Skeletal muscle tissue (tissue), 4 donors: ENCODE results near the gene RUVBL1. TPM values are rescaled to one million over a fixed set of nuclear protein-coding genes. Genes with fewer than 3 reads are reported as not detected.

Experiments
- H3K27ac ChIP-seq: one replicate; pipeline ENCODE4 v1.7.0; 2013; ENCODE audit warnings: mild to moderate bottlenecking, low read depth, low read length, inconsistent platforms
- H3K27me3 ChIP-seq, 3 donors: one replicate each; pipeline ENCODE4 v1.7.0; 2013; ENCODE audit warnings: low read length in 3 of 3; ENCODE audit not compliant: control insufficient read depth in 3 of 3, insufficient read depth in 3 of 3
- H3K36me3 ChIP-seq, 3 donors: one replicate each; pipeline ENCODE4 v1.7.0; 2013; ENCODE audit warnings: low read length in 3 of 3; ENCODE audit not compliant: control insufficient read depth in 3 of 3, insufficient read depth in 3 of 3
- H3K4me1 ChIP-seq, 3 donors: one replicate each; pipeline ENCODE4 v1.7.0; 2013; ENCODE audit warnings: low read length in 3 of 3, mild to moderate bottlenecking in 3 of 3; ENCODE audit not compliant: control insufficient read depth in 3 of 3, insufficient read depth in 3 of 3
- H3K4me3 ChIP-seq, 3 donors: one replicate each; pipeline ENCODE4 v1.7.0; 2013; ENCODE audit warnings: low read length in 3 of 3
- H3K9ac ChIP-seq, 3 donors: one replicate each; pipeline ENCODE4 v1.7.0; 2013; ENCODE audit warnings: low read length in 3 of 3, mild to moderate bottlenecking in 3 of 3, moderate library complexity in 2 of 3, low read depth in 1 of 3
- H3K9me3 ChIP-seq, 3 donors: one replicate each; pipeline ENCODE4 v1.7.0; 2013; ENCODE audit warnings: low read length in 3 of 3; ENCODE audit not compliant: control insufficient read depth in 3 of 3
- total RNA-seq: library from RNA; depleted of rRNA; stranded (reverse); fragments of >200 nt; gene quantifications from one replicate; pipeline ENCODE4 v1.2.3, GENCODE V29; 2014
- donor health status: Osteomylitis.

Gene RUVBL1
- total RNA-seq, 1 donor from 2014 or later = 39.1 TPM

DNA sequence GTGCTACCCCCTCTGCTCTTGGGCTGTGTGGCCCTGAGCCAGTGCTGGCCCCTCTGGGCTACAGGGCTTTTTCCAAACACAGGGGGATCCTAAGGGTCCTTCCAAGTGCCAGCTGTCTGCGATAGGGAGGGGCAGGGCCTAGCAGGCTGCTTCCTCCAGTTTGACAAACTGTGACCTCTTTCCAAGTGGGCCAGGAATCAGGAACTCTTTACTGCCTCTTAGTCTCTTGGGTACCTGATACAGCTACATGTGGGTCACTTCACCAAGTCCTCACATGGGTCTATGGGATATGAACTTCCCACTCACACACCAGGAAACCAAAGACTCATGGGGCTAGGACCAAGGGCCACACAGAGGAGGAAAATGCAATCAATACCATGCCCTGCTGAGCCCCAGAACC lies 45.9 kb downstream of the RUVBL1 start:
- H3K9me3 ChIP-seq = no peaks in the 10 kb centered on the region
- no peaks in the 10 kb centered on the region for H3K27me3 ChIP-seq
- peak overlapping the region in 2 of 3 donors; percentile 19 to 21 for H3K9ac ChIP-seq
- H3K4me3 ChIP-seq = no peak overlapping the region
- H3K27ac ChIP-seq = no peak overlapping the region
- H3K36me3 ChIP-seq = peaks cover 11 to 27% (median 20%) of the 10 kb centered on the region in 3 donors
- H3K4me1 ChIP-seq = peaks cover 14 to 29% (median 27%) of the 10 kb centered on the region in 3 donors

DNA sequence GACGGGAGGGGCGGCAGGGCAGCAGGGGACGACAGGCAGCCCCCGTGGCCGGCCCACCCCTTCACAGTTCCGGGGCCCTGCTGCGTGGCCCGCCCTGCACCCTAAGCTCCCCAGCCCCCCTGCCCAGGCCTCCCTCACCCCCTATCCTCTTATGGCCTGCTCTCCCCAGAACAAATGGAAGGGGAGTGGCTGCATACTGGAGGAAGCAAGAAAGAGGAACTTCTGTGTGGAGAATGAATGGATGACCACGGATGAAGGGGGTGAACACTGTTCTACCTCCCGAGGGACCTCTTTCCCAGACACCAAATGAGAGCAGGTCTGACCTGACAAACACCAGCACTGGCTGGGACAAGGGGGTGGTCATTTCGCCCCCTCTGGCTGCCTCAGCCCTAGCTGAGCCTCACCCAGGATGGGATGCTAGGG lies 46.4 kb downstream of the RUVBL1 start:
- no peak overlapping the region for H3K27ac ChIP-seq
- peaks cover 14 to 29% (median 20%) of the 10 kb centered on the region in 3 donors for H3K36me3 ChIP-seq

DNA sequence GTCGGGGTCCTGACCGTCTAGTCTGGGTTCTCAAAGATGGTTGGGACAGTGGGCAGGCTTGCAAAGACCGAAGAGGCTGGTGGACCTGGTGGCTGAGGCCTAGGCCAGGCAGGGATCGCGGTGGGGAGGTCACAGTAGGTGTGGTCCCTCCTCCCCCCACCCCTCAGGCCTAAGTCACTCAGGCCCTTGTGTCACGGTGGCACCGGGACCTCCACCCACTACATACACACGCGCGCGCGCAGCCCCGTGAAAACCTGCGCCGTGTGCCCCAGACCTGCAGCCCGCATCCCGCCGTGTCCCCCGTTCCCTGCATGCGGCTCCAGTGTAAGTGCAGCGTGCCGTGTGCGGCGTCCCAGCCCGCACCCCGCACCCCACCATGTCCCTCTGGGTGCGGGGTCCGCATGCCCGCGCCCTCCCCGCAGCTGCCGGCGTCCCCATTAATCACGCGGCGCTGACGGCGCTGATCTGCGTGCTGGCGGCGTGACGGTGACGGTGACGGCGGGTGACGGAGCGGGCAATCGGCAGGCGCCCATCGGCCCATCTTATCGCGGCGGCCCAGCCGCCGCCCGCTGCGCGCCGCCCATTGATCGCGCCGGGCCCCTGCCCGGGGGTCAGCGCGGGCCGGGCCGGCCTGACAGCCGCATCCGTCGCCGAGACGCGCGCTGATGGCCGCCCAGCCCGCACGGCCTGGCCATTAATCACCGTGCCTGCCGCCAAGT lies 47.0 kb downstream of the RUVBL1 start:
- no peaks in the 10 kb centered on the region for H3K27me3 ChIP-seq
- H3K4me1 ChIP-seq = peaks cover 14 to 37% (median 32%) of the 10 kb centered on the region in 3 donors

More for the DNA sequence above, 46.4 kb downstream of the RUVBL1 start:
- Histone ChIP-seq H3K4me3 (peak overlapping the region in 2 of 3 donors; percentile 71 to 77), H3K4me1 (peaks cover 14 to 31% (median 30%) of the 10 kb centered on the region in 3 donors), H3K9me3 (no peaks in the 10 kb centered on the region), H3K9ac (peak overlapping the region in 2 of 3 donors; percentile 19 to 21), H3K27me3 (no peaks in the 10 kb centered on the region)

DNA sequence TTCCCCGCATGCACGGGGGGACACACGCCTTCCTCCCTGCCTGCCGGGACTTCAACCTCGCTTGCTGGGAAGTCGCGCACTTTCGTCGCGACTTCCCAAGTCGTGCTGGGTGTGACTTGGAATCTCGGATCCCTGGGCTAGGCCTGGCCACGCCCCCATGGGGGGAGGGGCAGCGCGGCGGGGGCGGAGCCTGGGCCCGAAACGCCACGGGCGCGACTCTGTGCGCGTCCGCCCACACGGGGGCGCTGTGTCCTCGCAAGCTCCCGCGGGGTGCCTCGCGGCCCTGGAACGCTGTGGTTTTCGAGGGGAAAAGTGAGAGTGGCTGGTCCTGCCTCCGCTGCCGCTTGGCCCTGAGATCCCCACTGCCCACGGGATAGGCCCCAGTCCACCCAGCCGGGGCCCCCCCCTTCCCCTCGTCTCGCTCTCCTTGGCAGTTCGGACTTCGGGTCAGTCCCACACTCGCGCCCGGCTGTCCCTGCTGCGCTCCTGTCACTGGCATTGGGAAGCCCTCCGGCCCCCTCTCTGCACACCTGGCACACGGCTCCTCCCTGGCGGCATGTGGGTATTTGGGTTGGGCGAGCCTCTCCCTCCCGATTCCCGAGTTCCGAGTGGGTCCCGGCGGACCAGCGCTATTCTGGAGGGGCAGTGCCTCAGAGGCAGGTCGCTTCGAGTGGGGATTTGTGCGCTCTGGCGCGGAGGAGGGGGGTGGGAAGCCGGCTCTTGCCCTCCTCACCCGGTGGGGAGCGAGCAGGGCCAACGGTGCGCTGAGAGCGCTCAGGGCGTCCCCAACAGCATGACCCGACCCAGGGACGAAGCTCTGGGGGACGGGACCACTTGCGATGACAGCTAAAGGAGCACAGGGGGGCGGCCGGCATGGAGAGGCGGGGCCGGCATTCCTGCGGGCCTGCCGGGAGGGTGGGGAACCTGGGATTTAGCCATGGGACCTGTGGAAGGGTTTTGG lies 47.8 kb downstream of the RUVBL1 start:
- peak overlapping the region; percentile 41 for H3K27ac ChIP-seq
- H3K4me1 ChIP-seq = peaks cover 14 to 43% (median 32%) of the 10 kb centered on the region in 3 donors
- peak overlapping the region; percentile 72 to 77 (median 75) for H3K9ac ChIP-seq

More for the DNA sequence above, 47.0 kb downstream of the RUVBL1 start:
- Histone ChIP-seq H3K4me3 (peak overlapping the region; percentile 71 to 77 (median 73)), H3K9ac (peak overlapping the region; percentile 51 to 77 (median 75)), H3K36me3 (peaks cover 20 to 32% (median 25%) of the 10 kb centered on the region in 3 donors), H3K27ac (no peak overlapping the region), H3K9me3 (no peaks in the 10 kb centered on the region)

DNA sequence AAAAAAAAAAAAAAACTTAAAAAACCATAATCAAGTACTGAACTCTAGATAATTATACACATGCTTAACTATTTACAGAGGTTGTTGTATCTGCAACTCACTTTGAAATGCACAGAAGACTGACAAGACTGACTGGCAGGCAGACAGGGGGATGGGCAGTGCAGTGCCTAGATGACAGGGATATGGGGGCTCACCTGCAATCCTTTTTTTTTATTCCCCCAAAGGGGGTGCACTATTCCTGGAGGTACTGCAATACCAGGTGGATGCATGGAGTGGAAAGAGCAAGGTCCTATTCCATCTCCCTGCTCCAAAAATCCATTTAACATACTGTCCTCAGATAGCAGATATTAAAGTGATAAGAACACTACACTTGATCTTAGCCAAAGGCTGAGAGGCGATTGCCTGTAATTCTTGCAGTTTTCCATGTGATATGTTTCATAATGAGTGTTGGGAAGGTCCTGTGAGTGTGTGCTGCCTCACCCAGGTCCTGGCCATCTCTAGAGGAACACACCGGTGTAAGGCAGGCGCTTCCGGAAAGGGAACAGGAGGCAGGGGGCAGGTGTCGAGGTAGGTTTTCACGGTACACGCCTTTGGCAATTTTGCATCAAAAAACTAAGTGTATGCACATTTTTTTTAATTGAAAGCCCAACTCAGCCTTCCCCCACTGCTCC lies 48.6 kb downstream of the RUVBL1 start:
- Histone ChIP-seq H3K9me3 (no peaks in the 10 kb centered on the region), H3K9ac (peak overlapping the region; percentile 13 to 75 (median 28)), H3K4me3 (peak overlapping the region; percentile 31 to 73 (median 71)), H3K27ac (peak overlapping the region; percentile 41), H3K4me1 (peaks cover 14 to 43% (median 32%) of the 10 kb centered on the region in 3 donors), H3K36me3 (peaks cover 32 to 43% (median 37%) of the 10 kb centered on the region in 3 donors), H3K27me3 (no peaks in the 10 kb centered on the region)

More for the DNA sequence above, 47.8 kb downstream of the RUVBL1 start:
- peaks cover 24 to 38% (median 29%) of the 10 kb centered on the region in 3 donors for H3K36me3 ChIP-seq
- H3K27me3 ChIP-seq = no peaks in the 10 kb centered on the region
- H3K9me3 ChIP-seq = no peaks in the 10 kb centered on the region
- peak overlapping the region; percentile 71 to 77 (median 73) for H3K4me3 ChIP-seq

DNA sequence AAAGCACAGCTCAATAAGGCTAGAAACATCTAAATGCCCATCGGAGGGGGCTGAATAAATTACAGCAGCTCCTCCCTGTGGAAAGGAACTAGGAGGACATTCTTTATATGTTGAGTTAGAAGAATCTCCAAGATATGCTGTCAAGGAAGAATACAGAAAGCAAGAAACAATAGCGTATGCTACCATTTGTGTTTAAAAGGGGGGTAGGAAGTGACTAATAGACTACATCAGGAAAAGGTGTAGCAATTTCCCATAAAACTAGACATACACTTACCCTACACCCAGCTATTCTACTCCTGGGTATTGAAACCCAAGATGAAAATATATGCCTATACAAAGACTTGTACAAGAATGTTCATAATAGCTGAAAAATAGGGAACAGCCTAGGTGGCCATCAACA lies 49.8 kb downstream of the RUVBL1 start:
- H3K27me3 ChIP-seq = no peaks in the 10 kb centered on the region
- peak overlapping the region; percentile 44 for H3K27ac ChIP-seq
- H3K36me3 ChIP-seq = peaks cover 40 to 45% (median 41%) of the 10 kb centered on the region in 3 donors
- H3K9me3 ChIP-seq = no peaks in the 10 kb centered on the region
- H3K4me1 ChIP-seq = peaks cover 14 to 43% (median 28%) of the 10 kb centered on the region in 3 donors
- no peak overlapping the region for H3K9ac ChIP-seq
- no peak overlapping the region for H3K4me3 ChIP-seq

DNA sequence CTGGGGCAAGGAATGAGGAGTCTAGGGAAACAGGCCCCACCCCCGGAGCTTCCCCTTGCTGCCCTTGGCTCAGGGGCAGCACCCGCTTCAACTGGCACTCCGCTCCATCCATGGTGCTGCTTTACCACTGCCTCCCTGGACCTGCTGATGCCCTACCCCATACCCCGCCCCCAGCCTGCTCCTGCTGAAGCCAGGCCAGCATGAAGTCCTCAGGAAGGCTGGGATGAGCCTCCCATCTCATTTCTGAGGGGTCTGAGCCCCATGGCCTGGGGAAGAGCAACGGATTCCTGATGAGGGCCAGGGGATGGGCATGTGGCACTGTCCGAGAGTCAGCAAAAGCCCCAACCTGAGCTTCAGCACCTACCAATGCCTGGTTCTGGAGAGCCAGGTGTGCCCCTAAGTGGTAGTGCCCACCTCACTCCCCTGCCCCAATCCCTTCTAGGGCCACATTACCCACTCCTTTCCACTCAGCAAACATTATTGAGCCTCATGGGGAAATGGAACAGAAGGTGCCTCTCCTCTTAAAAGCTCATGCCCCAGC lies 50.4 kb downstream of the RUVBL1 start:
- Histone ChIP-seq H3K4me1 (peaks cover 14 to 43% (median 28%) of the 10 kb centered on the region in 3 donors), H3K27me3 (no peaks in the 10 kb centered on the region), H3K36me3 (peaks cover 44 to 50% (median 46%) of the 10 kb centered on the region in 3 donors), H3K9ac (no peak overlapping the region), H3K9me3 (no peaks in the 10 kb centered on the region), H3K4me3 (no peak overlapping the region), H3K27ac (peak overlapping the region; percentile 44)

DNA sequence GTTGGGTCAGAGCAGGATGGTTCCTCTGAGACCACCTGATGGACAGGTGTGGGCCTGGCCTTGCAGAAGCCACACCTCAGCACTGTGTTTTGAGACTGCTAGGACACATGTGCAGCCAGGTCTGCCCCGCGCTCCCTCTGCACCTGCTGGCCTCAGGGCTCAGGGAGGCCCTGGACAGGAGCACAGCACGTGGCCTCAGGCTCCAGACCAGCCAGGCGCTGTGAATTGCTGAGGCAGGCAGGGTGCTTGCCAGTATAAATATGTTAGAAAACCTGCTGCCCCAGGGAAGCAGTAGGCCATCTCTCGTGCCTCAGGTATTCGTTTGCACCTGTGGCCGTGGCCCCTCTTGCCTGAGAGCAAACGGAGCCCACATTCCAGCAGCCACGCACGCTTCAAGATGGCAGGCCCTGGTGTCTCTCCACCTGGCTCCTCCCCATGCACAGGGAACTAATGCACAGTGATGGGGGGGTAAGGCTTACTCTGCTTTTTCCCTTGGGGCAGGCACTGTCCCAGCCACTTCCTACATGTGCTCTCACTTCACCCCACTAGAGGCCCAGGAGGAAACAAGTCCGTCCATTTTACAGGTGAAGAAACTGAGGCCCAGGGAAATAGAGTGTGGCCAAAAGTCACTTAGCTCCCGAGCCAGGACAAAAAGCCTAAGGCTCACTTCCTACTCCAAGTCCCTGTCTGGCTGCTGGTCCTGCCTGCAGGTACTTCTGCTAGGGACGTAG lies 51.0 kb downstream of the RUVBL1 start:
- H3K4me1 ChIP-seq = peaks cover 12 to 43% (median 27%) of the 10 kb centered on the region in 3 donors
- no peak overlapping the region for H3K27ac ChIP-seq

More for the DNA sequence above, 51.0 kb downstream of the RUVBL1 start:
- H3K36me3 ChIP-seq = peaks cover 50 to 57% (median 53%) of the 10 kb centered on the region in 3 donors
- no peak overlapping the region for H3K9ac ChIP-seq
- H3K4me3 ChIP-seq = no peak overlapping the region
- no peaks in the 10 kb centered on the region for H3K27me3 ChIP-seq
- H3K9me3 ChIP-seq = no peaks in the 10 kb centered on the region
